ENCODE data around the gene ENTPD8.
"Not testable (repeated sequence)": the region's sequence is repeated elsewhere in the genome, so short reads cannot be mapped to it uniquely, and the experiment has no call there.

ENTPD8 gene

GRCh38 chr9:137415451-137415850 is 25.7 kb downstream of the ENTPD8 start:
- in situ Hi-C loops (cut with HindIII; ENCODE audit: low sequenced_read_pairs): loop anchor here (5.0 to 10.0 kb wide), 2 partner anchors 51 to 103 kb away; no protein-coding TSS in a partner anchor
- no peak for DNase-seq (ENCODE audit: low read depth)
- no peak for TF ChIP-seq CTCF (IDR thresholded peaks at IDR 0.05; ENCODE audit: low read depth, low read length, missing control alignments)
- no peak overlapping the region for H3K4me3 ChIP-seq (ENCODE audit: low read depth, low read length)

GRCh38 chr9:137412431-137412830 is 28.7 kb downstream of the ENTPD8 start:
- TF ChIP-seq CTCF (IDR thresholded peaks at IDR 0.05; ENCODE audit: low read depth, low read length, missing control alignments): no peak
- in situ Hi-C loops (cut with HindIII; ENCODE audit: low sequenced_read_pairs): loop anchor here (5.0 to 10.0 kb wide), 2 partner anchors 48 to 145 kb away; no protein-coding TSS in a partner anchor
- no peak overlapping the region for H3K4me3 ChIP-seq (ENCODE audit: low read depth, low read length)
- DNase-seq (ENCODE audit: low read depth): no peak

- in situ Hi-C loops (cut with HindIII; ENCODE audit: low sequenced_read_pairs): loop anchor here (5.0 to 10.0 kb wide), 2 partner anchors 47 to 145 kb away; no protein-coding TSS in a partner anchor
- peak; percentile 94 for DNase-seq (ENCODE audit: low read depth)
- TF ChIP-seq CTCF (IDR thresholded peaks at IDR 0.05; ENCODE audit: low read depth, low read length, missing control alignments): no peak
- H3K4me3 ChIP-seq (ENCODE audit: low read depth, low read length): no peak overlapping the region
Measured at GRCh38 chr9:137411645-137412380, 29.3 kb downstream of the ENTPD8 start.

GRCh38 chr9:137411260-137411644 is 29.9 kb downstream of the ENTPD8 start:
- DNase-seq (ENCODE audit: low read depth): no peak
- in situ Hi-C loops (cut with HindIII; ENCODE audit: low sequenced_read_pairs): loop anchor here (5.0 to 10.0 kb wide), 2 partner anchors 46 to 144 kb away; no protein-coding TSS in a partner anchor
- no peak for TF ChIP-seq CTCF (IDR thresholded peaks at IDR 0.05; ENCODE audit: low read depth, low read length, missing control alignments)
- H3K4me3 ChIP-seq (ENCODE audit: low read depth, low read length): no peak overlapping the region

GRCh38 chr9:137410891-137411249 is 30.3 kb downstream of the ENTPD8 start:
- no peak overlapping the region for H3K4me3 ChIP-seq (ENCODE audit: low read depth, low read length)
- in situ Hi-C loops (cut with HindIII; ENCODE audit: low sequenced_read_pairs): loop anchor here (5.0 to 10.0 kb wide), 2 partner anchors 46 to 144 kb away; no protein-coding TSS in a partner anchor
- DNase-seq (ENCODE audit: low read depth): no peak
- no peak for TF ChIP-seq CTCF (IDR thresholded peaks at IDR 0.05; ENCODE audit: low read depth, low read length, missing control alignments)

- not testable (repeated sequence) for DNase-seq (ENCODE audit: low read depth); H3K4me3 ChIP-seq (ENCODE audit: low read depth, low read length)
- in situ Hi-C loops (cut with HindIII; ENCODE audit: low sequenced_read_pairs): loop anchor here (5.0 to 10.0 kb wide), 2 partner anchors 46 to 143 kb away; no protein-coding TSS in a partner anchor
Measured at GRCh38 chr9:137410236-137410890, 30.8 kb downstream of the ENTPD8 start.

GRCh38 chr9:137409515-137409914 is 31.6 kb downstream of the ENTPD8 start:
- TF ChIP-seq CTCF (IDR thresholded peaks at IDR 0.05; ENCODE audit: low read depth, low read length, missing control alignments): no peak
- no peak for DNase-seq (ENCODE audit: low read depth)
- in situ Hi-C loops (cut with HindIII; ENCODE audit: low sequenced_read_pairs): no loop called here
- H3K4me3 ChIP-seq (ENCODE audit: low read depth, low read length): no peak overlapping the region
